GM11168 (cell line): ENCODE measurements around the gene ADM2.

Experiments used
- in situ Hi-C: fragments of 300-500 bp; cut with MboI; formaldehyde crosslinking; loops from one replicate; pipeline ENCODE4 v1.12.0; 2022; ENCODE audit warnings: low sequenced_read_pairs; ENCODE audit not compliant: unreplicated experiment

Gene ADM2

GRCh38 chr22:50445071-50445879 lies 36.1 kb upstream of the ADM2 start:
- in situ Hi-C loops: no loop called here

DNA sequence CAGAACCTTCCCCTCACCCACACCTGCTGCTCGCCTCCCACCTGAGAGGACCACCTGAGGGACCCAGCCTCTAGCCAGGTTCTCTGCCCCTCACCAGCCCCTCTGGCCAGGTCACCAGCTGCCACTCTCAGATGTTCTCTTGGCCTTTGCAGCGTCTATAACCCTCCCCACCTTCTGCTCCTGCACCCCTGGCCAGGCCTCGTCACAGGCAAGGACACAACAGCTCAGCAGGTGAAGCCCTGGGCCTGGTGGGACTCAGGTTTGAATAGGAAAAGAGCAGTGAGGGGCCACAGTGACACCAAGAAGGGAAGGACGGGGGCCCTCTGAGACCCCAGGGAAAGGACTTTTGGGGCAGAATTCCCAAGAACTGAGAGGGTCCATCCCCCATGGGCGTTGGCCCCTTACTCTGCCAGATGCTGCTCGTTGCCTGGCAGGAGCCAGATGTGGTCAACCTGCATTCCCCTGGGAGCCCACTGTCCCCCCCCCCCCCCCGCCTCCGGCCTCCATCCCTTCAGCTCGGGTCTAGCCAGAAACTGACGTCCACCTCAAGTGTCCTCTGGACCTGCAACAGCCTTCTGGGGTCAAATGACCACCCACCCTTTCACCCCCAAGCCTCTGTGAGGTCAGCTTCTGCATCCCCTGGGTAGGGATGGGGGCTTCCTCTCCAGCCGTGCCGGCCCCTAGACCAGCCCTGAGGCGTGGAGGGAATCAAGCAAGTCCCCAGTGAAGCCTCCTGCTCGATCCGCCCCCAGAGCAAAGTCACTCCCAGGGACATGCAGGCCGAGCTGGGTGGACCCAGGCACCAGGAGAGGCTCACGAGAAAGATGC lies 35.2 kb upstream of the ADM2 start:
- in situ Hi-C loops: no loop called here

DNA sequence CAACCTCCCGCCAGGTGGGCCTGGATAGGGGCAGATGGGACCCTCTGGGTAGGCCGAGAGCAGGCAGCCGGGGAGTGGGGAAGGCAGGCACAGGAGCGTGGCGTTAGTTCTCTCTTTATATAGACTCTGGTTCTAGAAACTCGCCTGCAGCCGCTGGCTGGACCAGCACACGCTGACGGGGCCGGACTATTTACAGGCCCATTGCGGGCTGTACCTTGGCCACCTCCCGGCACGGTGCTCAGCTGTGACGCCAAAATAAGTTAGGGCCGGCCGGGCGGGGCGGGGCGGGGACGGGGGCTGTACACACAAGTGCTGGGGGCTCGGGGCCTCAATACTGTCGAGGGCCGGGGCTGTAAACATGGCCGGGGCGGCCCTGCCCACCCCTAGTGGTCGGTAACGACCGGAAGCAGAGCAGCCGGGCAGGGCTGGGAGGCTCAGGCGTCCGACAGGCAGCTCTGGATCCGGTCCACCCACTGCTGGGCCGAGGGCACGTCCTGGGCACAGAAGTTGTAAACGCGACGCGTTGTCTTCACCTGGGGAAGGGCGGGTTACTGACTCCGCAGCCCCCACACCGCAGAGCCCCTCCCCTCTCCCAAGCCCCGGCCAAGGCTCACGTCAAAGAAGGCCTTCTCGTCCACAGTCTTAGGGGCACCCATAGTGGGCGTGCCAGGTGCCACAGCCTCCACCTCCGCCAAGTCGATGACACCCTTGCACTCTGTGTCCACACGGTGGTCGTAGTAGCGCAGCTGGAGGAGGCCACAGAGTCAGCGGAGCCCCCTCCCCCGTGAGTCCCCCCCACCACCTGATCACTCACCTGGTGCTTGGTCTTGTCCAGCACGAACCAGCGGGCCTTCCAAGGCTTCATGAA lies 34.4 kb upstream of the ADM2 start:
- in situ Hi-C loops: no loop called here

GRCh38 chr22:50447576-50448551 lies 33.5 kb upstream of the ADM2 start:
- in situ Hi-C loops: no loop called here

DNA sequence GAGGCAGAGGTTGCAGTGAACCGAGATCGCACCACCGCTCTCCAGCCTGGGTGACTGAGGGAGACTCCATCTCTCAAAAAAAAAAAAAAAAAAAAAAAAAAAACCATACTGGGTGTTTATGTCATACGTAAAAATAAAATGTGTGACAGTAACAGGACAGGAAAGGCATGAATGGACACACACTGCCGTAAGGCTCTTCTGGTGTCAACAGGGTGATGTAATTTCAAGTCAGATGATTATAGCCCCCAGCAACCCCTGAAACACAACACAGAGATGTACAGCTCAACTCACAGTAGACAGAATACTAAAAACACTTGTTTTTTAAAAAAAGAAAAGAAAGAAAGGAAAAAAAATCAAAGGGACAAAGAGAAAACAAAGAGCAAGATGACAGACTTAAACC lies 28.7 kb upstream of the ADM2 start:
- in situ Hi-C loops: no loop called here

GRCh38 chr22:50454556-50455075 lies 26.7 kb upstream of the ADM2 start:
- in situ Hi-C loops: no loop called here

GRCh38 chr22:50455201-50455600 lies 26.1 kb upstream of the ADM2 start:
- in situ Hi-C loops: no loop called here

DNA sequence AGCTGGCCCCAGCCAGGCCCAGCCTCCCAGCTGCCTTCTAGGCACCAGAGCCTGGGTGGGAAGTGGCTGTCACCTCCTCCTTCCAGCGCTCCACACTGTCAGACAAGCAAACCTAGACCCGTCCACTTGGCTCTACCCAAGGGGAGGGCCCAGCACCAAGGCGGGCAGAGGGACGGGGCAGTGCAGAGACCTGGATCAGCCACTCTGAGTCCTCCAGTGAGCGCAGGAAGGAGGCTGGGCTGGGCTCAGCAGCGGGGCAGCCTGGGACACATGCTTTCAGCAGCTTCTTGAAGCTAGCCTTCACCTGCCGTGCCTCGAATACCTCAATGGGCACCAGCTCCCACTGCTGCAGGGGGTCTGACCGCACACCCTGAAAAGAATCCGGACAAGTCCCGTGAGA lies 25.3 kb upstream of the ADM2 start:
- in situ Hi-C loops: no loop called here

- in situ Hi-C loops: no loop called here
Measured at GRCh38 chr22:50456466-50457234, 24.7 kb upstream of the ADM2 start.

DNA sequence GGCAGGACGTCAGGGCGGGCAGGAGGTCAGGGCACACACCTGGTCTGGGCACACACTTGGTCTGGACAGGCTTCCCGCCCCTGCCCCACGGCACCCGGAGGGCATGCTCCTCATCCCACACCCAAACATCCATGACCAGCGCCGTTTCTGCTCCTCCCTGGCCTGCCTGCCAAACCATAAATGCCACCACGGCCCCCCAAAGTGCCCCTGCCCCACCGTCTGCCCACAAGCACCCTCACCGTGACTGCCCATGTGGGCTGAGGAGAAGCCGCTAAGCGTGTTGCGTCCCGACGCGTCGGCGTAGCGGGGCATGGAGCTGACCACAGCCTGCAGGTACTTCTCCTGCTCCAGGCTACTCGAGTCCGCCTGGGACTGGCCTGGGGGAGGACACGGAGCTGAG lies 22.3 kb upstream of the ADM2 start:
- in situ Hi-C loops: no loop called here

DNA sequence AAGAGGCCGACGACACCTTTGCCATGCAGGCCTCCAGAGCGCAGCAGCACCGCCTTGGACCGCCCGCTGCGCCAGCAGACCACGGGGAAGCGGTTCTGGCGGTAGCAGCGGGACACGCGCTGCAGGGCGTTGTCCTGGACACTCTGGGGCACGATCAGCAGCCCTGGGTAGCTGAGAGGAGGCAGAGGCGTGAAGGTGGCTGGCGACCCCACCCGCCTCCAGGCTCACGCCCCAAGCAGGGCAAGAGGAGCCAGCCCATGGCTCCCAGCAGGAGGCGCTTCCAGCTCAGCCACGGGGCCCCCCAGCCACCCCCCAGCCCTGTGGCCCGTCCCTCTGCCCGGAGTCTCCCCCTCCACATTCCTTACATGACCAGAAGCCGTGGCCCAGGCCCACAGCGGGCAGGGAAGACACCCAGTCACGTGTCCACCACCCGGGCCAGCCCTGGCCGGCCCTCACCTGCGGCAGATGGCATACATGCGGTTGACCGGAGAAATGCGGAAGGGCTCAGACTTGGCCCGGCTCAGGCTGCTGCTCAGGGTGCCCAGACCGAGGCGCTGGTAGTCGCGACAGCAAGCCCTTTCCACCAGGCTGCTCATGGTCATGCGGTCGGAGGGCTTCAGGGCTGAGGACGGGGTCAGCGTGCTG lies 21.7 kb upstream of the ADM2 start:
- in situ Hi-C loops: no loop called here

- in situ Hi-C loops: no loop called here
Measured at GRCh38 chr22:50460938-50461337, 20.4 kb upstream of the ADM2 start.

DNA sequence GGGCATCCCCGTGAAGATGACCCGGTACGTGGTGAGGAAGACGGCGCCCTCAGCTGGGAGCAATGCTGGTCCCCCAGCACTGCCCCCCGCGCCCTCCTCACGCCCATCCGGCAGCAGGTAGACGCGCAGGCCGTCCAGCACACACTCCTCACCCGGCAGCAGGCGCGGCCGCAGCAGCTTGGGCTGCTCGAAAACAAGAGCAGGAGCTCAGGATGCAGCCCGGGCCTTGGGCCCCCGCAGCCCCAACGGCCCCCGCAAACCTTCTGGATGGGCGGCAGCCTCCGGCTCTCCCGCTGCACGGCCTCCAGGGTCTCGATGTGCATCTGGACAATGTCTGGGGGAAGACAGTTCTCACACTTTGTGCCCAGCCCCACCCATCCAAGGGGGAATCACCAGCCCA lies 19.8 kb upstream of the ADM2 start:
- in situ Hi-C loops: no loop called here

DNA sequence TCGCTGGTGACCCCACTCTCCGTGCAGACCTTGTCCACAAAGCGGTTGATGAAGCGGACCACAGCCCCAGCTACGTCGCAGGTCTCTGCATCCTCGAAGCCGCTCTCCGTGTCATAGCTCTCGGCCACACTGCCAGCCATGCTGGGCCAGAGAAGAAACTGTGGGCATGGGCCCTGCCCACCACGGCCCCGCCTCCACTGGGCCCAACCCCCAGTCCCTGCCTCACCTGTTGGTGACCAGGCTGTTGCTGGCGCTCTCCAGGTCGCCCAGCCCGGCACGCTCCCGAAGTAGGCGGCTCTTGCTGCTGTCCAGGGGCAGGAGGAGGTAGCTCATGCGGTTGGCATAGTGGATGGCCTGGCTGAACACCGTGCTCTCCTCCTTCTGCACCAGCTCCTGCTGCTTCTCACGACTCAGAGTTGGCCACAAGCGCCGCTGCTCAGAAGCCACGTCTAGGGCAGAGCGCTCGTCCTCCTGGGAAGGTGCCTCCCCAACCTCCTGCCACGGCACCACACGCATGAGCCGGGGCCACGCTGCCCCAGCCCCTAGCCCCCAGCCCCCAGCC lies 19.3 kb upstream of the ADM2 start:
- in situ Hi-C loops: no loop called here

DNA sequence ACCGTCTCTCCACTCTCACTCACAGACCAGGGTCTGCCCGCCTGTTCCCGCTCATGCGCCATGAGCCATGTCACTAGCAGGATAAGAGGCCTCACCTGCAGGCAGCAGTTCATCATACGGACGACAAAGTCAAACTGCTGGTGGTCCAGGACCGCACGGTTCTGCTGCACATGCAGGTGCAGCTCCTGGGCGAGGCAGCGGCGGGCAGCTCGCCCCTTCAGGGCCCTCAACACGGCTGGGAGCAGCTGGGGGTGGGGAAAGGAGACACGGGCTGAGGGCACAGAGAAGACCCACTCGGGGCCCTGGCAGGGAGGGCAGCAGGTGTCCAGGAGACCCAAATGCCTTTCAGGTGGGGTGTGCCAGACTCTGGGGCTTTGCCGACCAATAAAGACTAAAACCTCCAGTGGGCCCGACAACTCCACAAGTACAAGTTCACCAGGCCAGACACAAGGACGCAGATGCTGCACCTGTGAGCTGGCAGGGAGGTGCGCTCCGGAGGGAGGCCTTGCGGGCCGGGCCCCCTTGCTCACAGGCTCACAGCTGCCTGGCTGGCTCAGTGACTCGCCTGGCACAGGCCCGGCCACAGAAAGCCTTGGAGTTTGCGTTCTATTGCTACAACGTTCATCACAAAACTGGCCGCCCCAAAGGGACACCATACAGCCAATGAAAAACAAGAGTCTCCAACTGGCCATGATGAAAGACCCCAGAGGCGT lies 18.0 kb upstream of the ADM2 start:
- in situ Hi-C loops: no loop called here

DNA sequence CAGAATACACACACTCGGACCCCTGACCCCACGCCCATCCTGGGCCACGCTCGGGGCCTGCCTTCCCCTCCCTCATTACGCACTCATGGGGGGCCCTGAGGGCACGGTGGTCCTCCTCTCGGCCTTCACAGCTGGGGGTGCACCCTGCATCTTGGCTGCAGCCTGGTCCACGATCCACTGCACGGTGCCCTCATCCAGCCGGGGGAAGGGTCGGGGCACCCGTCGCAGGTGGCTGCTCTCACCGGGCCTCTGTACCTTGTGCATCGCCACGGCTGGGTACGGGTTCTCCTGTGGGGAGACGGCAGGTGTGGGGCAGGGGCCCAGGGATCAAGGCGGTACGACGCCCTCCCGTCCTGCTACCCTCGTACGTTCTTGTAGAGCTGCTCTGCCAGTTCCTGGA lies 16.9 kb upstream of the ADM2 start:
- in situ Hi-C loops: no loop called here
